GM21619 (cell line): ENCODE data around the gene TMTC2.

Experiments used
- ATAC-seq: cut with Tn5 transposase; IDR thresholded peaks from one replicate; pipeline ENCODE4 v1.9.1; 2021; ENCODE audit not compliant: unreplicated experiment

Gene TMTC2

DNA sequence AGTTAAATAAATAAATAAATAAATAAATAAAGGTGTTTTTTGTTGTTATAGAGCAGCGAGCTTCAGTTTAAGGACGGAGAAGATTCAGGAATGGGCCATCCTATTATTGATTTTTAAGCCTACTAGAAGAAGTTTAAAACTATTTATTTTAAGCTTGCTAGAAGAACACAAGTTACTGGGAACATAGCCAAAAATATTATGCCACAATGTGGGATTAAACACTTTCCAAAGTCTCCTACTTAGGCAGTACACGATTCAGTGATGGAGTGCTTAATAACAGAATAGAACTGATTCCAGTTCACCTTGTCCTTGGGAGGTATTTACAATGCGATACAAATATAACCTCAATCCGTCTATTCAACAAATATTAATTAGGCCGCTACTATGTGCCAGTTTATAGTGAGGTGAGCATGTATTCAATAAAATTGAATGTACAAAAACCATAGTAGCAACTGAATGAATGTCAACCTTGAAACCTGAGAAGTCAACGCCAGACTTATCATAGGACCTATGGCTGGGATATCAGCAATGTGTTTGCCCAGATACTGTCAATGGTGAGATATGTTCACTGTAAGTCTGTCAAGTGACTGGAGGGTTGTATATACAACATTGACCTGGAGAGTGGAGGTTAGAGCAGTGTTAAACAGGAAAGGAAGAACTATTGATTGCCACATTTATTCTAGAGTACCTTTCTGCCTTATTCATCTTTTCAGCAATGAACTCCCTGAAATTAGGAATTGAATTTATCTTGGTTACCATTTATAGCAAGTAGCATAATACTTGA is 486.4 kb downstream of the TMTC2 start:
- ATAC-seq = no peak

GRCh38 chr12:83179999-83180398 is 493.3 kb downstream of the TMTC2 start:
- ATAC-seq = no peak

- ATAC-seq = no peak
Observed at GRCh38 chr12:83181074-83181473, 494.4 kb downstream of the TMTC2 start.

DNA sequence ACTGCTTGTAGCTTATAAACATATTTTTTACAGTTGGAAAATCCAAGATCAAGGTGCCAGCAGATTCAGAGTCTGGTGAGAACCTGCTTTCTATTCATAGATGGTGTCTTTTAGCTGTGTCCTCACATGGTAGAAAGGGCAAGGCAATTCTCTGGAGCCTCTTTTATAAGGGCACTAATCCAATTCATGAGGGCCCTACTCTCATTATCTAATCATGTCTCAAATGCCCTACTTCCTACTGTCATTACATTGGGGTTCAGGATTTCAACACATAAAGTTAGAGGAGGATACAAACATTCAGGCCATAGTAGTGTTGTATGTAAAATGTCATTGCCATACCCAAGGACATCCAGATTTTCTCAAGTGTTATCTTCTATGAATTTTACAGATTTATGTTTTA is 496.4 kb downstream of the TMTC2 start:
- no peak for ATAC-seq
